Fibroblast of villous mesenchyme (primary cell): ENCODE data around the gene OR2V2. TPM values are rescaled to one million over a fixed set of nuclear protein-coding genes. Genes with fewer than 3 reads are reported as not detected.
"Not testable (repeated sequence)": the region's sequence is repeated elsewhere in the genome, so short reads cannot be mapped to it uniquely, and the experiment has no call there.

Experiments
- DNase-seq: peaks from one replicate; pipeline ENCODE4 v3.0.0-alpha.2; 2010; ENCODE audit warnings: low read depth
- H3K4me3 ChIP-seq: 2 replicates; pipeline ENCODE4 v1.5.1; 2011; ENCODE audit warnings: low read depth, mild to moderate bottlenecking, low read length
- CTCF ChIP-seq: IDR thresholded peaks from 2 replicates; pipeline ENCODE4 v1.5.1; 2012; ENCODE audit warnings: low read depth, mild to moderate bottlenecking, low read length; ENCODE audit not compliant: insufficient read depth
- total RNA-seq: library from RNA; depleted of rRNA; stranded (reverse); fragments of >200 nt; gene quantifications from 2 replicates; pipeline ENCODE4 v1.2.3, GENCODE V29; 2012

The OR2V2 gene
- total RNA-seq, 1 donor: not detected

GRCh38 chr5:181121675-181122561 lies 25.5 kb upstream of the OR2V2 start:
- TF ChIP-seq CTCF: no peak
- DNase-seq: no peak
- no peak overlapping the region for H3K4me3 ChIP-seq

- TF ChIP-seq CTCF: no peak
- no peak overlapping the region for H3K4me3 ChIP-seq
- no peak for DNase-seq
Observed at GRCh38 chr5:181124526-181124925, 22.9 kb upstream of the OR2V2 start.

- TF ChIP-seq CTCF: no peak
- no peak for DNase-seq
- H3K4me3 ChIP-seq: no peak overlapping the region
Observed at GRCh38 chr5:181126841-181127240, 20.5 kb upstream of the OR2V2 start.

GRCh38 chr5:181127456-181127855 lies 19.9 kb upstream of the OR2V2 start:
- no peak for DNase-seq
- no peak overlapping the region for H3K4me3 ChIP-seq
- TF ChIP-seq CTCF: no peak

- no peak overlapping the region for H3K4me3 ChIP-seq
- DNase-seq: no peak
- TF ChIP-seq CTCF: no peak
Observed at GRCh38 chr5:181127907-181128626, 19.3 kb upstream of the OR2V2 start.

- H3K4me3 ChIP-seq: no peak overlapping the region
- DNase-seq: no peak
- TF ChIP-seq CTCF: no peak
Observed at GRCh38 chr5:181129601-181130000, 17.8 kb upstream of the OR2V2 start.

- H3K4me3 ChIP-seq, DNase-seq: not testable (repeated sequence)
Observed at GRCh38 chr5:181130081-181130480, 17.3 kb upstream of the OR2V2 start.
